Neuronal stem cell (in vitro differentiated cells): Measurements from ENCODE around the gene SYNPO.

Experiments used
- DNase-seq: peaks from one replicate; pipeline ENCODE4 v3.0.0-alpha.2; 2013; ENCODE audit warnings: low spot score
- H2AFZ ChIP-seq: one replicate; pipeline ENCODE4 v1.6.1; 2013; ENCODE audit warnings: mild to moderate bottlenecking, low read length, inconsistent platforms
- H2AK5ac ChIP-seq: 2 replicates; pipeline ENCODE4 v1.6.1; 2013; ENCODE audit warnings: low read depth, mild to moderate bottlenecking, inconsistent platforms, low read length, moderate library complexity, mixed read lengths
- H2BK120ac ChIP-seq: 2 replicates; pipeline ENCODE4 v1.6.1; 2013; ENCODE audit warnings: low read depth, mild to moderate bottlenecking, inconsistent platforms, low read length, moderate library complexity, mixed read lengths
- H2BK12ac ChIP-seq: one replicate; pipeline ENCODE4 v1.6.1; 2013; ENCODE audit warnings: low read length, inconsistent platforms
- H2BK15ac ChIP-seq: 2 replicates; pipeline ENCODE4 v1.6.1; 2013; ENCODE audit warnings: mild to moderate bottlenecking, low read length, inconsistent platforms, mixed read lengths
- H2BK5ac ChIP-seq: one replicate; pipeline ENCODE4 v1.6.1; 2013; ENCODE audit warnings: inconsistent platforms, mild to moderate bottlenecking, low read length, moderate library complexity
- H3K14ac ChIP-seq: one replicate; pipeline ENCODE4 v1.6.1; 2013; ENCODE audit warnings: low read length, inconsistent platforms
- H3K18ac ChIP-seq: 2 replicates; pipeline ENCODE4 v1.6.1; 2013; ENCODE audit warnings: low read length, inconsistent platforms
- H3K23ac ChIP-seq: 2 replicates; pipeline ENCODE4 v1.6.1; 2013; ENCODE audit warnings: low read depth, mild to moderate bottlenecking, mixed read lengths, low read length, inconsistent platforms; ENCODE audit not compliant: poor library complexity
- H3K27ac ChIP-seq: replicated peaks from 3 replicates; pipeline ENCODE4 v1.5.1; 2013; ENCODE audit warnings: low read length, inconsistent platforms
- H3K27me3 ChIP-seq, 3 experiments: 2 replicates each; pipeline ENCODE4 v1.6.1; 2013; ENCODE audit warnings: low read length in 3 of 3, mild to moderate bottlenecking in 2 of 3, inconsistent platforms in 1 of 3, low read depth in 1 of 3, mixed read lengths in 1 of 3, moderate library complexity in 1 of 3; ENCODE audit not compliant: control insufficient read depth in 3 of 3, insufficient read depth in 3 of 3
- H3K36me3 ChIP-seq, 2 donors: replicated peaks in 1 of 2; 2 replicates each; pipeline ENCODE4 v1.6.1; 2013; ENCODE audit warnings: low read length in 2 of 2; ENCODE audit not compliant: control insufficient read depth in 2 of 2, insufficient read depth in 2 of 2
- H3K4ac ChIP-seq: 2 replicates; pipeline ENCODE4 v1.6.1; 2013; ENCODE audit warnings: inconsistent platforms, mild to moderate bottlenecking, low read length, moderate library complexity
- H3K4me1 ChIP-seq, 2 donors: 1 replicate in 1 of 2; 2 replicates in 1 of 2; pipeline ENCODE4 v1.6.1; 2013; ENCODE audit warnings: low read length in 2 of 2, low read depth in 1 of 2; ENCODE audit not compliant: control insufficient read depth in 2 of 2, insufficient read depth in 1 of 2
- H3K4me2 ChIP-seq: one replicate; pipeline ENCODE4 v1.6.1; 2013; ENCODE audit warnings: mild to moderate bottlenecking, low read length, inconsistent platforms; ENCODE audit not compliant: insufficient read depth, poor library complexity, severe bottlenecking
- H3K4me3 ChIP-seq, 2 donors: 2 replicates each; pipeline ENCODE4 v1.5.1; 2013; ENCODE audit warnings: low read length in 2 of 2, mild to moderate bottlenecking in 2 of 2, inconsistent platforms in 1 of 2, moderate library complexity in 1 of 2
- H3K79me1 ChIP-seq: one replicate; pipeline ENCODE4 v1.6.1; 2013; ENCODE audit warnings: low read depth, mild to moderate bottlenecking, inconsistent platforms, low read length, moderate library complexity
- H3K9ac ChIP-seq: one replicate; pipeline ENCODE4 v1.6.1; 2013; ENCODE audit warnings: mild to moderate bottlenecking, low read depth, low read length, inconsistent platforms; ENCODE audit not compliant: poor library complexity
- H3K9me3 ChIP-seq, 2 donors: replicated peaks in 1 of 2; 2 replicates each; pipeline versions ENCODE3 to v1.6.1; 2013; ENCODE audit warnings: low read length in 2 of 2, mild to moderate bottlenecking in 2 of 2, inconsistent platforms in 1 of 2, low read depth in 1 of 2, mixed read lengths in 1 of 2, moderate library complexity in 1 of 2; ENCODE audit not compliant: control insufficient read depth in 2 of 2, insufficient read depth in 1 of 2
- H4K8ac ChIP-seq: one replicate; pipeline ENCODE4 v1.6.1; 2013; ENCODE audit warnings: low read depth, mild to moderate bottlenecking, inconsistent platforms, low read length, moderate library complexity
- H4K91ac ChIP-seq: one replicate; pipeline ENCODE4 v1.6.1; 2013; ENCODE audit warnings: low read length, low read depth, mild to moderate bottlenecking, inconsistent platforms; ENCODE audit not compliant: poor library complexity
- WGBS, 2 donors: extraction: QIAGEN DNeasy Blood & Tissue Kit; methylation state at CpG; one replicate each; pipeline ENCODE4 v1.1.7; 2013; ENCODE audit warnings: missing lambda C conversion rate in 2 of 2, mixed read lengths in 1 of 2; ENCODE audit not compliant: insufficient read length in 2 of 2, insufficient replicate concordance in 1 of 2; ENCODE audit errors: extremely low coverage in 2 of 2; 5-methylcytosine and 5-hydroxymethylcytosine counted together

The SYNPO gene

DNA sequence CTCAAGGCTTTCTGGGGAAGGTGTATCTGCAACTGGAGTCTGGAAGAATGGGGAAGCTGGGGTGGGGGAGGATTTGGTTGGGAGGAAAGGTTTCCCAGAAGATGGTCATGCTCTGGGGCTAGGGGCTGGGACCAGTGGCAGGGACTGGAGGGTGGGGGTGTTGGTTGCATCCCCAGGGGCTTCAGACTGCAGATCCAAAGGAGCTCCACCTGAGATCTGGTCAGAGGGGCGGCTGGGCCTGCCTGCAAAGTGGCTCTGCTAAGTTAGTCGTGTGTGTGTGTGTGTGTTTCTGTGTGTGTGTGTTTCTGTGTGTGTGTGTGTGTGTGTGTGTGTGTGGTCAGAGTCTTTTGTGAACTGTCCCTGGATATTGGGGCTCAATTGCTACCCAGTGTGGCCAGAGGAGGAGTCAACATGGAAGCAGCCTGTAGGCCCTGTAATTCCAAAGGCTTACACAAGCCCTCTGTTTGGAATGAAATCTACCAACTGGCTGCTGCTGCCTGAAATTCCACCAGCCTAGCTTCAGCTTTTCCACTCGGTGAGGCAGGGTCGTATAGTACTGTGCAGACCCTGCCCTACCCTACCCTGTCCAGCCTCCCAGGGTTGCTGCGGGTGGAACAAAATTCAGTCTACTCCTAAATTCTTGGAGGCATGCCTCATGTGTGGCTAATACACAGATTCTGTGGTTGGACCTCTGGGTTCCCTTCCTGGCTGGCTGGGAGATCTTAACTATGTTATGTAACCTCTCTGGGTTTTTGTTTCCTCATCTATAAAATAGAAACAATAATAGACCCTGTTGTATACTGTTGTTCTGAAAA lies 12.5 kb upstream of the SYNPO start:
- Histone ChIP-seq H2BK120ac (no peak overlapping the region), H2AK5ac (no peak overlapping the region), H4K91ac (peak overlapping the region; percentile 16), H2AFZ (no peak overlapping the region), H3K4me2 (no peak overlapping the region), H3K79me1 (no peaks in the 10 kb centered on the region), H2BK15ac (peak overlapping the region; percentile 46), H3K9me3 (no peaks in the 10 kb centered on the region), H2BK12ac (no peak overlapping the region), H3K23ac (no peak overlapping the region), H2BK5ac (peak overlapping the region; percentile 58), H3K14ac (no peak overlapping the region), H3K4ac (no peak overlapping the region), H3K4me3 (no peak overlapping the region), H3K18ac (peak overlapping the region; percentile 3), H3K4me1 (peaks cover 22 to 28% of the 10 kb centered on the region in 2 donors), H3K36me3 (no peaks in the 10 kb centered on the region), H3K9ac (no peak overlapping the region), H3K27ac (no peak overlapping the region), H3K27me3 (peaks cover 2 to 62% (median 10%) of the 10 kb centered on the region in 3 experiments), H4K8ac (no peak overlapping the region)
- no CpG with 5 or more reads among the region's 5 CpGs for WGBS, 2 donors
- DNase-seq: no peak

- Histone ChIP-seq H3K23ac (no peak overlapping the region), H3K4me2 (no peak overlapping the region), H3K9me3 (no peaks in the 10 kb centered on the region), H2BK12ac (no peak overlapping the region), H3K36me3 (no peaks in the 10 kb centered on the region), H3K27me3 (peaks cover 2 to 52% (median 10%) of the 10 kb centered on the region in 3 experiments), H2AFZ (no peak overlapping the region), H2AK5ac (no peak overlapping the region), H3K18ac (peak overlapping the region; percentile 15), H3K4me1 (peaks cover 13 to 21% of the 10 kb centered on the region in 2 donors), H3K9ac (no peak overlapping the region), H3K27ac (no peak overlapping the region), H2BK5ac (no peak overlapping the region), H2BK15ac (no peak overlapping the region), H2BK120ac (no peak overlapping the region), H3K79me1 (no peaks in the 10 kb centered on the region), H4K8ac (no peak overlapping the region), H4K91ac (no peak overlapping the region), H3K4ac (no peak overlapping the region), H3K14ac (no peak overlapping the region), H3K4me3 (no peak overlapping the region)
- WGBS, 2 donors: no CpG with 5 or more reads among the region's 12 CpGs
- DNase-seq: no peak
Observed at GRCh38 chr5:150628936-150629485, 11.4 kb upstream of the SYNPO start.

DNA sequence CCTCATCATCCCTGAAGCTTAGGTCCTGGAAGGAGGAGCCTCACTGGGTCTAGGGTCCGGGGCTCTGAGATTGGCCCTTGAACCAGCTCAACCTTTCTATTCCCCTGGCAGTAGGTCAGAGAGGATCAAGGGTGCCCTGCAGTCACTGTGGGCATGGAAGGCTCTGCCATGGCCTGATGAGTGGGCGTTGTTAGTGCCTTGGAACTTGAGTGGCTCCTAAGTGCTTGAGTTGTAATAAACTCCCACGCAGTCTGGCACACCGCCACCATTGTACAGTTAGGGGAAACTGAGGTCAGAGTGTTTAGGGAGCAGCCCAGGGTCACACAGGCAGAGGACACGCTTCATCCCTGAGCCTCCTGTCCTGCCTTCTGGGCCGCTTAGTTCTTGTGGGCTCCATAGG lies 10.4 kb upstream of the SYNPO start:
- no peak overlapping the region for H3K4me3 ChIP-seq
- H3K14ac ChIP-seq: no peak overlapping the region
- H3K18ac ChIP-seq: peak overlapping the region; percentile 7
- no peaks in the 10 kb centered on the region for H3K79me1 ChIP-seq
- H3K4ac ChIP-seq: no peak overlapping the region
- no peak overlapping the region for H2BK5ac ChIP-seq
- no peak overlapping the region for H2AFZ ChIP-seq
- no peak overlapping the region for H4K91ac ChIP-seq
- DNase-seq: no peak
- no CpG with 5 or more reads among the region's 6 CpGs for WGBS, 2 donors
- peak overlapping the region; percentile 4 for H2BK12ac ChIP-seq
- no peak overlapping the region for H3K9ac ChIP-seq
- H3K27me3 ChIP-seq: peaks cover 2 to 48% (median 7%) of the 10 kb centered on the region in 3 experiments
- H4K8ac ChIP-seq: no peak overlapping the region
- no peak overlapping the region for H3K23ac ChIP-seq
- H3K4me2 ChIP-seq: no peak overlapping the region
- H3K36me3 ChIP-seq: no peaks in the 10 kb centered on the region
- no peak overlapping the region for H2BK120ac ChIP-seq
- H2BK15ac ChIP-seq: peak overlapping the region; percentile 46
- no peak overlapping the region for H3K27ac ChIP-seq
- H3K4me1 ChIP-seq: peaks cover 6 to 18% of the 10 kb centered on the region in 2 donors
- no peaks in the 10 kb centered on the region for H3K9me3 ChIP-seq
- peak overlapping the region; percentile 83 for H2AK5ac ChIP-seq
